ENCODE results near the gene UXS1.

Gene UXS1

DNA sequence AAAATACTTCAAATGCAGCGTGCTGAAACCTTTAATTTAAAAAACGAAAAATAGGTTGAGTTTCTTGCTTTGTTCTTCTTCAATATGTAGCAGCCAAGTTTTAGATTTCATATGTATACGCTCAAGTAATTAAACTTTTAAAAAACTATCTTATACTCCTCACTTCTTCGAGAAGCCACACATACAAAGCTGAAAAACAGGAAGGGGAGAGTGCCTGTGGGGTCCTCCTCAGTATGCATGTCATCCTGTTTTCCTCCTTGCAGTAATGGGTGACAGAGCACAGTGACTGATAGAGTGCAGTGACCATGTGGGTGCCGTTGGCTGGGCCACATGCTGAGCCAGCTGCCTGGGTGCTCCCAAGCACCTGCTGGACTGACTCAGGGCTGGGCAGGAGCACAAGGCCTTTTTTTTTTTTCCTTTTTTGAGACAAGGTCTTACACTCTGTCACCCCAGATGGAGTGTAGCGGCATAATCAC lies 33.3 kb downstream of the UXS1 start:
- Histone ChIP-seq H3K79me2 (ENCODE audit: insufficient read depth, low read length) (peaks cover 70% of the 10 kb centered on the region), H3K27me3 (ENCODE audit: insufficient read depth, low read length, poor library complexity, severe bottlenecking) (no peaks in the 10 kb centered on the region), H3K4me1 (ENCODE audit: insufficient read depth, low read length, poor library complexity, severe bottlenecking) (peaks cover 84% of the 10 kb centered on the region), H3K9me2 (replicated peaks; ENCODE audit: low read depth, low read length) (no peaks in the 10 kb centered on the region), H3K4me2 (ENCODE audit: low read depth, low read length, poor library complexity, severe bottlenecking) (peak overlapping the region; percentile 95), H3K9me3 (ENCODE audit: insufficient read depth, low read depth, low read length) (peaks cover 5% of the 10 kb centered on the region; the same call in 1 of the 2 replicates), H2AFZ (ENCODE audit: low read length) (peak overlapping the region; percentile 59; the same call in 1 of the 2 replicates), H3K9ac (ENCODE audit: low read depth, low read length, poor library complexity, severe bottlenecking) (peak overlapping the region; percentile 77), H3K4me3 (ENCODE audit: low read length, poor library complexity, severe bottlenecking) (peak overlapping the region; percentile 80), H3F3A (ENCODE audit: low read depth) (peaks cover 20% of the 10 kb centered on the region), H3K36me3 (ENCODE audit: insufficient read depth, low read length) (peaks cover 29% of the 10 kb centered on the region; the same call in 1 of the 2 replicates), H4K20me1 (ENCODE audit: insufficient read depth, low read length, poor library complexity, severe bottlenecking) (no peaks in the 10 kb centered on the region)
- TF ChIP-seq, protein P1, sequence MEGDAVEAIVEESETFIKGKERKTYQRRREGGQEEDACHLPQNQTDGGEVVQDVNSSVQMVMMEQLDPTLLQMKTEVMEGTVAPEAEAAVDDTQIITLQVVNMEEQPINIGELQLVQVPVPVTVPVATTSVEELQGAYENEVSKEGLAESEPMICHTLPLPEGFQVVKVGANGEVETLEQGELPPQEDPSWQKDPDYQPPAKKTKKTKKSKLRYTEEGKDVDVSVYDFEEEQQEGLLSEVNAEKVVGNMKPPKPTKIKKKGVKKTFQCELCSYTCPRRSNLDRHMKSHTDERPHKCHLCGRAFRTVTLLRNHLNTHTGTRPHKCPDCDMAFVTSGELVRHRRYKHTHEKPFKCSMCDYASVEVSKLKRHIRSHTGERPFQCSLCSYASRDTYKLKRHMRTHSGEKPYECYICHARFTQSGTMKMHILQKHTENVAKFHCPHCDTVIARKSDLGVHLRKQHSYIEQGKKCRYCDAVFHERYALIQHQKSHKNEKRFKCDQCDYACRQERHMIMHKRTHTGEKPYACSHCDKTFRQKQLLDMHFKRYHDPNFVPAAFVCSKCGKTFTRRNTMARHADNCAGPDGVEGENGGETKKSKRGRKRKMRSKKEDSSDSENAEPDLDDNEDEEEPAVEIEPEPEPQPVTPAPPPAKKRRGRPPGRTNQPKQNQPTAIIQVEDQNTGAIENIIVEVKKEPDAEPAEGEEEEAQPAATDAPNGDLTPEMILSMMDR (conservative IDR thresholded peaks at IDR 0.05; ENCODE audit: low read length): no peak
- TF ChIP-seq EZH2phosphoT487 (IDR thresholded peaks at IDR 0.05; ENCODE audit: borderline replicate concordance): no peak

DNA sequence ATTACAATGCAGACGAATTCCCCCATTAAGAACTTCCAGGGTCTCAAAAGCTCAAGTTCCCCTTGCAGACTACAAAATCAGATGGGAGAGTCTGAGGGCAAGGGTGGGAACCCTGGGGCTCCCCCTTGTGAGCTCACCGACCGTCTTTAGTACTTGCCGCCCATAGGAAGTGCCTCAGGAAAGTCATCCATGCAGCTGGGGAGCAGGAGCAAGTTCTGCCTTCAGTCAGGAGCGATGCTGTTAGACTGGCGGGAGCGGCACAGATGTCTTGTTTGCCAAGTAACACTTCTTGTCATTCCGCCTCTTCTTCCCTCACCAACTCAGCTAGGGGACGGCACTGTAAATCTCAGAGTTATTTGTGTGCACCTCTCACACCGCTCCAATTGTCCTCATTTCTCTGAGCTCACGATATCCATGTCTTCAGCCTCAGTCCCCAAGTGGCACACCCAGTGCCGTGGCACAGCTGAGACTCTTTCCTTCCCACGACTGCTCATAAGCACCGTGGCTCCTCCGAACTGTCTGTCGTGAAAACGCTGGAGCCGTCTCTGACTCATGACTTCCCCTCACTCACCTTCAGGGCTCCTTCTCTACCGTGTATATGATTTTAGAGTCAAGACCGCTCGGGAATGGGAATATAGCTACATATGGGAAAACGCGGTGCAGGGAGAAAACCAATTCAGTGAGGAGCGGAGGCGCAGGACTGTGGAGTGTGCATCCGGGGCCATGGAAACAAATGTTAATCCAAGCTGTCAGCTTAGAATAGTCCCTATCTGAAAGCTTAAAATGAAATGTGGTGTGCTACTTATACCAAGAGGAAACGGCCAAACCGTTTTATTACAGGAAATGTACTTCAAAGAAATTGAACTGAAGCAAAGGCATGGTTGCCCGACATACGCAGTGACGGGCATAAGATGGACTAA lies 34.0 kb downstream of the UXS1 start:
- Histone ChIP-seq H4K20me1 (ENCODE audit: insufficient read depth, low read length, poor library complexity, severe bottlenecking) (no peaks in the 10 kb centered on the region), H3F3A (ENCODE audit: low read depth) (peaks cover 20% of the 10 kb centered on the region), H3K4me2 (ENCODE audit: low read depth, low read length, poor library complexity, severe bottlenecking) (peak overlapping the region; percentile 95), H3K9ac (ENCODE audit: low read depth, low read length, poor library complexity, severe bottlenecking) (peak overlapping the region; percentile 77), H2AFZ (ENCODE audit: low read length) (peak overlapping the region; percentile 59; the same call in 1 of the 2 replicates), H3K4me1 (ENCODE audit: insufficient read depth, low read length, poor library complexity, severe bottlenecking) (peaks cover 77% of the 10 kb centered on the region), H3K9me2 (replicated peaks; ENCODE audit: low read depth, low read length) (no peaks in the 10 kb centered on the region), H3K9me3 (ENCODE audit: insufficient read depth, low read depth, low read length) (peaks cover 12% of the 10 kb centered on the region; the same call in 1 of the 2 replicates), H3K79me2 (ENCODE audit: insufficient read depth, low read length) (peaks cover 71% of the 10 kb centered on the region), H3K27me3 (ENCODE audit: insufficient read depth, low read length, poor library complexity, severe bottlenecking) (no peaks in the 10 kb centered on the region), H3K36me3 (ENCODE audit: insufficient read depth, low read length) (peaks cover 36% of the 10 kb centered on the region), H3K4me3 (ENCODE audit: low read length, poor library complexity, severe bottlenecking) (peak overlapping the region; percentile 80)
- TF ChIP-seq, protein P1 (conservative IDR thresholded peaks at IDR 0.05; ENCODE audit: low read length): peak; percentile 29
- no peak for TF ChIP-seq EZH2phosphoT487 (IDR thresholded peaks at IDR 0.05; ENCODE audit: borderline replicate concordance)

DNA sequence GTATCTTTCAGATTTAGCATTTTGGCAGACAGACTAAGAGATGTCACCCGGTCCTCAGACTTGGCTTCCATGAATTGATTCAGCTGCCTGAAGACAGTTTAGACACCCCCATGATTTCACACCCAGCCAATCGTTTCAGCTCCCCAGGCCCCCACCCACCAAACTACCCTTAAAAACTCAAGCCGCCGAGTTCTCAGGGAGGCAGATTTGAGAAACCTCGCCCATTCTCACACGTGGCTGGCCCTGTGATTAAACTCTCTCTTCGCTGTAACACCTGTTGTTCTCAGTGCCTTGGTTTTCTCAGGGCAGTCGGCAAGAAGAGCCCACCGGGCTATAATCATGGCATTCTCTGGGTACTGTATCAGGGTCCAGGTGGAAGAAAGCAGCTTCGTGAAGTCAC lies 35.2 kb downstream of the UXS1 start:
- Histone ChIP-seq H3K4me2 (ENCODE audit: low read depth, low read length, poor library complexity, severe bottlenecking) (peak overlapping the region; percentile 95), H3K9me3 (ENCODE audit: insufficient read depth, low read depth, low read length) (peaks cover 24% of the 10 kb centered on the region), H4K20me1 (ENCODE audit: insufficient read depth, low read length, poor library complexity, severe bottlenecking) (no peaks in the 10 kb centered on the region), H3K4me1 (ENCODE audit: insufficient read depth, low read length, poor library complexity, severe bottlenecking) (peaks cover 66% of the 10 kb centered on the region), H3K27me3 (ENCODE audit: insufficient read depth, low read length, poor library complexity, severe bottlenecking) (peaks cover 6% of the 10 kb centered on the region), H3K9ac (ENCODE audit: low read depth, low read length, poor library complexity, severe bottlenecking) (peak overlapping the region; percentile 77), H3K79me2 (ENCODE audit: insufficient read depth, low read length) (peaks cover 72% of the 10 kb centered on the region), H2AFZ (ENCODE audit: low read length) (no peak overlapping the region), H3K9me2 (replicated peaks; ENCODE audit: low read depth, low read length) (no peaks in the 10 kb centered on the region), H3F3A (ENCODE audit: low read depth) (peaks cover 20% of the 10 kb centered on the region), H3K36me3 (ENCODE audit: insufficient read depth, low read length) (peaks cover 49% of the 10 kb centered on the region), H3K4me3 (ENCODE audit: low read length, poor library complexity, severe bottlenecking) (peak overlapping the region; percentile 80)
- no peak for TF ChIP-seq EZH2phosphoT487 (IDR thresholded peaks at IDR 0.05; ENCODE audit: borderline replicate concordance)
- TF ChIP-seq, protein P1 (conservative IDR thresholded peaks at IDR 0.05; ENCODE audit: low read length): no peak

Measured in Loucy (cell line).